ENCODE measurements around the gene PTPRM.

PTPRM gene

GRCh38 chr18:8381821-8382459 lies 814.8 kb downstream of the PTPRM start:
- no peak for DNase-seq

- no peak for DNase-seq
Measured at GRCh38 chr18:8385400-8385799, 818.3 kb downstream of the PTPRM start.

GRCh38 chr18:8386669-8387380 lies 819.7 kb downstream of the PTPRM start:
- DNase-seq: no peak

GRCh38 chr18:8389391-8390340 lies 822.5 kb downstream of the PTPRM start:
- DNase-seq: no peak

- no peak for DNase-seq
Measured at GRCh38 chr18:8391068-8391467, 824.0 kb downstream of the PTPRM start.

- no peak for DNase-seq
Measured at GRCh38 chr18:8396254-8396653, 829.1 kb downstream of the PTPRM start.

- no peak for DNase-seq
Measured at GRCh38 chr18:8397034-8397433, 829.9 kb downstream of the PTPRM start.

GRCh38 chr18:8399138-8399537 lies 832.0 kb downstream of the PTPRM start:
- no peak for DNase-seq

GRCh38 chr18:8400193-8400752 lies 833.2 kb downstream of the PTPRM start:
- DNase-seq: no peak

- DNase-seq: no peak
Measured at GRCh38 chr18:8400825-8401224, 833.7 kb downstream of the PTPRM start.

GRCh38 chr18:8401606-8402005 lies 834.5 kb downstream of the PTPRM start:
- DNase-seq: no peak

- DNase-seq: no peak
Measured at GRCh38 chr18:8402237-8402636, 835.1 kb downstream of the PTPRM start.

GRCh38 chr18:8403713-8404112 lies 836.6 kb downstream of the PTPRM start:
- no peak for DNase-seq

- DNase-seq: no peak
Measured at GRCh38 chr18:8406186-8406867, 839.2 kb downstream of the PTPRM start.

- no peak for DNase-seq
Measured at GRCh38 chr18:8406868-8407250, 839.7 kb downstream of the PTPRM start.

GRCh38 chr18:8409151-8409550 lies 842.0 kb downstream of the PTPRM start:
- no peak for DNase-seq

- no peak for DNase-seq
Measured at GRCh38 chr18:8411492-8411891, 844.4 kb downstream of the PTPRM start.

GRCh38 chr18:8412117-8412516 lies 845.0 kb downstream of the PTPRM start:
- DNase-seq: no peak

GRCh38 chr18:8413189-8413588 lies 846.1 kb downstream of the PTPRM start:
- no peak for DNase-seq

GRCh38 chr18:8413751-8414150 lies 846.6 kb downstream of the PTPRM start:
- DNase-seq: no peak

- DNase-seq: no peak
Measured at GRCh38 chr18:8416212-8417019, 849.3 kb downstream of the PTPRM start.

GRCh38 chr18:8422391-8422790 lies 855.3 kb downstream of the PTPRM start:
- no peak for DNase-seq

Measured in activated CD4-positive, CD25-positive, alpha-beta regulatory T cell treated with anti-CD3 and anti-CD28 coated beads, Interleukin-2, amount 50 U/mL, for 72 hours (primary cell).